Fibroblast of lung (primary cell): Measurements from ENCODE around the gene GIMAP8.

ENCODE experiments used
- EZH2 ChIP-seq: IDR thresholded peaks from 2 replicates; pipeline ENCODE4 v1.5.1; 2012; ENCODE audit warnings: low read length, control low read depth, mild to moderate bottlenecking; ENCODE audit errors: missing control alignments
- TF ChIP-seq, protein P1 (sequence below), 2 donors: IDR thresholded peaks in 1 of 2; conservative IDR thresholded peaks in 1 of 2; 1 replicate in 1 of 2; 2 replicates in 1 of 2; pipeline ENCODE4 v1.5.1; 2011 to 2012; ENCODE audit warnings: low read length in 2 of 2, control low read depth in 1 of 2, inconsistent platforms in 1 of 2, low read depth in 1 of 2, mild to moderate bottlenecking in 1 of 2

DNA sequence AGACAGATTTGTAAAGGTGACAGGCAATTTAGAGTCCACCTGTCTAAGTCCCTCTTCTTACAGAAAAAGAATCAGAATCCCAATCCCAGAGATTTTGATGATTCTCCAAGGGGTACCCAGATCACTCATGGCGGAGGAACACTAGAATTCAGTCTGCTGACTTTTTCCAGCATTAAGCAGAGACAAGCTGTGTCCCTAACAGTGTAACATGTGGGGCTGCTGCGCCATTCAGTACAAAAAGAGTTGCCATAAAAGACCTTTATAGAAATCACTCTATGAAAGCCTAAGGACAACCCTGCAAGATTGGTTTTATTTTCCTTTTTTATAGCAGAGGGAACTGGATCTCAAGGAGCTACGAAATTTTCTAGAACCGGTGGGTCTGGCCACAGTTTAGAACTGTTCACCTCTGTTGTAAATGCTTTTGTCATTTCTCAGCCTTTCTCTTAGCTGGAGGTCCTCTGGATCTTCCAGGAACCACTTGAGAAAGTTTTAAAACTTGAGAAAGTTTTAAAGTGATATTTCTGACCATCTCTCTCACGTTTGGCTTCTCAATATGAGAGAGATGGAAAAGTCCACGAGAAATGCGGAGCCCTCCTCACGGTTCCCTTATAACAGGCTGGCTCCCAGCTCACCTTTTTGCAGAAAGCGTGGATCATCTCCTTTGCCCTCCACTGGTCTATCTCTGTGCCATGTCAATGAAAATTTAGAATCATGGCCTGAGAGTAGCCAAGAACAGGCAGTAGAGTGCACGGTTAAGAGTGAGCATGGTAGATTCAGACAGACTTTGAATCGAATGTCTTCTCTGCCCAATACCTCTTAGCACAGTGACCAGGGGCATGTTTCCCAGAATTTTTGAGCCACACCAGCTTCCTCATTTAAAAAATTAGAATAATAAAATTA lies 65.1 kb downstream of the GIMAP8 start:
- TF ChIP-seq, protein P1, sequence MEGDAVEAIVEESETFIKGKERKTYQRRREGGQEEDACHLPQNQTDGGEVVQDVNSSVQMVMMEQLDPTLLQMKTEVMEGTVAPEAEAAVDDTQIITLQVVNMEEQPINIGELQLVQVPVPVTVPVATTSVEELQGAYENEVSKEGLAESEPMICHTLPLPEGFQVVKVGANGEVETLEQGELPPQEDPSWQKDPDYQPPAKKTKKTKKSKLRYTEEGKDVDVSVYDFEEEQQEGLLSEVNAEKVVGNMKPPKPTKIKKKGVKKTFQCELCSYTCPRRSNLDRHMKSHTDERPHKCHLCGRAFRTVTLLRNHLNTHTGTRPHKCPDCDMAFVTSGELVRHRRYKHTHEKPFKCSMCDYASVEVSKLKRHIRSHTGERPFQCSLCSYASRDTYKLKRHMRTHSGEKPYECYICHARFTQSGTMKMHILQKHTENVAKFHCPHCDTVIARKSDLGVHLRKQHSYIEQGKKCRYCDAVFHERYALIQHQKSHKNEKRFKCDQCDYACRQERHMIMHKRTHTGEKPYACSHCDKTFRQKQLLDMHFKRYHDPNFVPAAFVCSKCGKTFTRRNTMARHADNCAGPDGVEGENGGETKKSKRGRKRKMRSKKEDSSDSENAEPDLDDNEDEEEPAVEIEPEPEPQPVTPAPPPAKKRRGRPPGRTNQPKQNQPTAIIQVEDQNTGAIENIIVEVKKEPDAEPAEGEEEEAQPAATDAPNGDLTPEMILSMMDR (conservative IDR thresholded peaks at IDR 0.05 in 1 of 2, IDR thresholded peaks at IDR 0.05 in 1 of 2; ENCODE audit: low read depth in 1 of 2, low read length in 2 of 2): no peak
- TF ChIP-seq EZH2: no peak
